IPS DF 4.7 (cell line): ENCODE results near the gene C9orf152.

Experiments
- DNase-seq: peaks from one replicate; pipeline ENCODE4 v3.0.0-alpha.2; 2013; ENCODE audit warnings: low spot score; ENCODE audit errors: extremely low read depth

The C9orf152 gene

GRCh38 chr9:110183208-110184145 lies 24.5 kb downstream of the C9orf152 start:
- DNase-seq: peak; percentile 66

- DNase-seq: no peak
These were observed 27.2 kb downstream of the C9orf152 start for GRCh38 chr9:110180511-110181434.

- DNase-seq: no peak
These were observed 28.2 kb downstream of the C9orf152 start for GRCh38 chr9:110179734-110180133.

GRCh38 chr9:110178281-110178680 lies 29.7 kb downstream of the C9orf152 start:
- no peak for DNase-seq

DNA sequence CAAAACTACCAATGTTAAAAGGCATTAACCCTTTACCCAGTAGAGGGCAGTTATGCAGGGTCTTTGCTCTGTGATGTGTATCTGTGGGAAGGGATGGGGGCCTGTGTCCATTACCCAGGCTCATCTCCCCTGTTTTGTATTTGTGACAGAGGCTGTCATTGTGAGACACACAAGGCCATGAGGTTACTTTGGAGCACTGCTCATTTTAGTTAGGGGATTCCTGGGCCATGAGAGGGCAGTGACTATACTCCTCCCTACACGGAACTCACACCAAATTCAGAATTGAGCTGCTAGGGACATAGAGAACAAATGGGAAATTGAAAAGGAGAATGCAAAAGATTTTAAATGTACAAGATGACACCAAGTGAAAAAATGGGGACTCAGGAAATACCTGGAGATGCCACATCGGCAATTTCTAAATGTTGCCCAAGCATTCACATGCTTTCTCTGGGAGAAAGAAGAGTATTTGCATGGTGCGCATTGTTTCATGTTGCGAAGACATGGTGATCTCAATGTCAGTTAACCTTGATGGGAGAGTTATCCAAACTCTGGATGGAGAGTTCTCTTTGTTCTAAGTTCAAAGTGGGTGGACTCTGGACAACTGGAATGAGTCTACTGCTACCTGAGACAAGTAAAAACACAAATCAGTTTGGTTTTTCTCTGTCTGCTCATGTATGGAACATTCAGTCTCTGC lies 32.5 kb downstream of the C9orf152 start:
- no peak for DNase-seq

DNA sequence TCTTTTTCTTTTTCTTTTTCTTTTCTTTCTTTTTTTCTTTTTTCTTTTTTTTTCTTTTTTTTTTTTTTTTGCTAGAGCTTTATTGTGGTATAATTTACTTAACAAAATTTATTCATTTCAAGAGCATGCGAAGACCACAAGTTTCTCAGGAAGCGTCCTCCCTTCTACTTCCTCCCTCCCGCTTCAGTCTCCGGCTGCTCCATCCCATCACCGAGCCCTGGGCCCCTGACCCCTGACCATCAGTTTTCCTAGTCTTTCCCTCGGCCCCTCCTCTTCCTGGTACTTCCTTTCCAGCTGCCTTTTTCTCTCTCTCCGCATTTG lies 34.7 kb downstream of the C9orf152 start:
- DNase-seq: no peak

- no peak for DNase-seq
These were observed 37.4 kb downstream of the C9orf152 start for GRCh38 chr9:110170357-110171257.

- no peak for DNase-seq
These were observed 39.5 kb downstream of the C9orf152 start for GRCh38 chr9:110168486-110168885.

DNA sequence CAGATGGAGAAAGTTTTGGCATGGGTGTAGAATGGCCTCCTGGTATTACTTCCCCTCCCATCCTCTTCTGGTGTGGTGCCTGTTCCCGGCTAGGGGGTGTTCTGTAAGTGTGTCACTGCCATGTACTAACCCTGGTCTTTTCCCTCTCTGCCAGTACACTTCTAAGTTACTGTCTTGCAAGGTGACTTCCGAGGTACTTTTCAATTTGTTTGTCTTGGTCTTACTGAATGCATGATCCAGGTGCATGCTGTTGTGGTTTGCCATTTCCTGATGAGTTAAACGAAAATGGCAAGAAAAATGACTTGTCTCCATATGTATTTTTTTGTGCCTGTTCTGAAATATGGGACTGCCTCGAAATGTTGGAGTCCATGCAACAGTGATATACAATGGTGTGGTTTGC lies 46.0 kb downstream of the C9orf152 start:
- DNase-seq: no peak

DNA sequence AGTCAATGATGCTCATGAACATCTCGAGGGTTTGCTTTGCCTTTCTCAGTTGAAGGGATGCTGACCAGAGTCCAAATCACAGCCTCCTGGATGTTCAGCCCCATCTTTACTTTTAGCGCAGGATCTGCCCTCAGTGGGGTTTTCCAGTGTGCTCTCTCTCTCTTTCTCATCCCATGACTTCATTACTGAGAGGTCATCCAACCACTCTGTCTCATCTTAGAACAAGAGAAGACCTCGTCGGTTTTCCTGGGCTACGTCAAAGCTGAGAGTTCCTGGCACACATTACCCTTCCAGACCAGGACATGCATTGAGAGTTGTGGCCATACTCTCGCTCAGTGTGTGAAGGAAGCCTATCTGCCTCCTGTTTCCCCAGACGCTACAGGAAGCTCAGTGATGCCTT lies 47.3 kb downstream of the C9orf152 start:
- no peak for DNase-seq

- no peak for DNase-seq
These were observed 47.8 kb downstream of the C9orf152 start for GRCh38 chr9:110160123-110160522.

DNA sequence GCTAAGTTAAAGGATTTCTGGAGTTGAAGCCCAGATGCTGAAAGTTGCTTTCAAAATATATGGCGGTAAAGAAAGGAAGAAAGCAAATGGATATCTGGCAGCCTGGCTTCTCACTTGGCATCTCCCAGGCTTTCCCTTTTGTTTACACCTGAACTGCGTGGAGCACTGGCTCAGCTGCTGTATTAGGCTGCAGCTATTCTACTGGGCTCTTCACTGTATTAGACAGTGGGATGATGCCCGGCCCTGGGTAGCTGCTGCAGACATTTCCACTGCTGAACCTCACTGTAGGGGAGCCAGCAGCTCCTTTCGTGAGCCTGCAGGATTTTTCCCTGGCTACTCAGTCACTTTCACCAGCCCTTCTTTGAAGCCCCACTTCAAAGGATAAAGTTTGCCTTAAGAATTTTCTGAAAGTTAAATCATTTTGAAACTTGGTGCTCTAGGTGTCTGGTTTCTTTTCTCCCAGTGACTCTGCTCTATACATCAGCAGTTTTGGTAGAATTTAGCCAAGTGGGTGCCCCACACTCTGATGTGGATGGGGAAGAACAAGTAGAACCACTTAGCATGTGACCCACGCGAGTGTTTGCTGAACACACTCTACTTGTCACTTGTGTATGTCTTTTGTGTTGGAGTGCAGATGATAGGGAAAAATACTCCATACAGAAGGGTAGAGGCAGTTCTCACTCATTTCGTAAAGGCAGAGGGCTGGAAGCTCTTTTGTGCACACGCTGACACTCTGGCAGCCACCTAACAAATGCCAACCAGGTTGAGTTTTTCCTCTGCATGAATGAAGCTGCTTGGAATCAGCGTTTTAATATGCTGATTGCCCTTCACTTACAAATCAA lies 49.9 kb downstream of the C9orf152 start:
- DNase-seq: no peak

DNA sequence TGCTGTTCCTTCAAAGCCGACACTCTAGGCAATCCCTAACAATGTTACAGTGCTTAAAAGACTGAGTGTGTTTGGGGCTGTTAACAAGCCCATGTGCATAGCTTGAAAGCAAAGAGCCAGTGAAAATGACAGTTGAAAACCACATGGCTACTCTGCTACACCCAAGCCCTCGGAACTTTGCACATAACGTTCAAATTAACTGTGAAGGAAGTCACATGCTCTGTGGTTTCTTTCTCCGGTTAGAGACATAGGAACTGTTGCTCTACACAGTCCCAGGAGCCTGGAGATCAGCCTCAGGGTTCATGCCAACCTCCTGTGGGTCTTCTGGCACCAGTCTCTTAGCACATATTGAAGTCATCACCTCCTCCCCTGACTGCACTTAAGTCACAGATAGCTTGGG lies 51.1 kb downstream of the C9orf152 start:
- no peak for DNase-seq

DNA sequence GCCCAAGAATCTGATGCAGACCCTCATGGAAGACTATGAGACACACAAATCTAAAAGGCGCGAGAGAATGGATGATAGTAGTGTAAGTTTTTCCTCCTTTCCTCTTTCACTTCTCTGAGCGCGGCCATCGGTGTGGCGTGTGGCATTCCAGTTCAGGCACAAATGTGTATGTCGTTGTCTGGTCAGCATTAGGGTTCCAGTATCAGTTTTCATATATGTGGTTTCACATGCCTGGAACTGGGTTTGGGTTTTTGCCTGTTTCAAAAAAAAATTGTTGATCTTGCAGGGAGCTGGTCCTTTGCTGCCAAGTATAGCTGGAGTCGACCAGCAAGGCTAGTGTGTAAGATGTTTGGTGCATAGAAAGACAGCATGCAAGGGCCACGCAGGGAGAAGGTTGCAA lies 51.5 kb downstream of the C9orf152 start:
- no peak for DNase-seq

DNA sequence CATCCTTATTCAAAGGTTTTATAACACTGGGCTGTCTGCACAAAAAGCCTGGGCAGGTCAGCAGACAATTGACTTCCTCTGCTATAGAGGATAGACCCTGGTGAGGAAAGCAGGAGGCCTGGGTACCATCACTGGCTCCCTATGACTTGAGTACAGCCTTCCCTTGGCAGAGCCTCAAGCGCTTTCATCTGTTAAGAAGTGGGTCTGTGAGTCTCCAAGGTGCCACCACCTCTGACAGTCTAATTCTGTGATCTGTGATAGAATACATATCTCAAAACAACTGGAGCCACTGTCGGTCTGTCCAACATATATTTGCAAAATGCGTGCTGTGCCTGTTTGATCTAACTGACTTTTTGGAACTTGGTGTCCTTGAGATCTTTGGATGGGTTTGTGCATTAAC lies 52.2 kb downstream of the C9orf152 start:
- no peak for DNase-seq

- no peak for DNase-seq
These were observed 54.5 kb downstream of the C9orf152 start for GRCh38 chr9:110153431-110153830.

GRCh38 chr9:110152704-110153374 lies 55.1 kb downstream of the C9orf152 start:
- DNase-seq: no peak
